Measurements from ENCODE around the gene ABLIM2. TPM values are rescaled to one million over a fixed set of nuclear protein-coding genes. Genes with fewer than 3 reads are reported as not detected.

ABLIM2 gene
- total and polyA plus RNA-seq, 10 of the 15 experiments (the other 5 are each of a cell fraction or from before 2014, with no cell fraction given): 0.03 to 0.15 (median 0.05) TPM; not detected in 7

- Histone ChIP-seq H3K9me3 (replicated peaks; ENCODE audit: control insufficient read depth, insufficient read depth, low read length) (no peaks in the 10 kb centered on the region), H3K27me3 (replicated peaks in 1 of 2; ENCODE audit: control insufficient read depth in 2 of 2, insufficient read depth in 2 of 2, low read length in 1 of 2) (no peaks in the 10 kb centered on the region), H3K79me2 (ENCODE audit: control insufficient read depth, insufficient read depth, low read length) (no peaks in the 10 kb centered on the region), H3K27ac (ENCODE audit: control insufficient read depth, insufficient read depth) (no peak overlapping the region), H3K4me2 (ENCODE audit: control insufficient read depth, insufficient read depth) (no peak overlapping the region), H3K36me3 (ENCODE audit: control insufficient read depth in 2 of 2, insufficient read depth in 2 of 2, low read length in 1 of 2) (no peaks in the 10 kb centered on the region), H4K20me1 (ENCODE audit: control insufficient read depth, insufficient read depth) (no peaks in the 10 kb centered on the region), H3K4me3 (no peak overlapping the region), H3K9ac (ENCODE audit: control insufficient read depth, insufficient read depth, low read length) (no peak overlapping the region), H2AFZ (ENCODE audit: control insufficient read depth, low read depth, low read length) (no peak overlapping the region), H3K4me1 (ENCODE audit: control insufficient read depth, insufficient read depth, low read length) (no peaks in the 10 kb centered on the region)
- in situ Hi-C loops (cut with MboI) (no loop called here), intact Hi-C loops (cut with micrococcal nuclease; ENCODE audit: unreplicated experiment) (no loop called here)
- WGBS (ENCODE audit: insufficient coverage, insufficient replicate concordance, low lambda C conversion rate, missing lambda C conversion rate): 49% methylated on average over 7 of the region's 7 CpGs
- ChIA-PET RAD21 (ENCODE audit: unreplicated experiment) (no interaction called here), CTCF (no interaction called here), SMC1A (ENCODE audit: uncharacterized antibody, unreplicated experiment) (no interaction called here), POLR2A (no interaction called here)
- BruUV-seq (replicated peaks): no TSS peak
- FAIRE-seq: no peak
- ATAC-seq: no peak
- no peak for DNase-seq (ENCODE audit: low read depth, low spot score)
- TF ChIP-seq YBX1 (IDR thresholded peaks at IDR 0.05) (no peak), USF2 (IDR thresholded peaks at IDR 0.05; ENCODE audit: borderline replicate concordance, low read depth, low read length) (no peak), SIN3A (IDR thresholded peaks at IDR 0.05; ENCODE audit: low read depth, low read length) (no peak), WRNIP1 (IDR thresholded peaks at IDR 0.05; ENCODE audit: borderline replicate concordance, low read depth, low read length) (no peak), ATF7 (IDR thresholded peaks at IDR 0.05; ENCODE audit: low read depth) (no peak), TCF3 (IDR thresholded peaks at IDR 0.05; ENCODE audit: borderline replicate concordance, insufficient read depth, low read depth, low read length) (no peak), RELB (IDR thresholded peaks at IDR 0.05; ENCODE audit: low read depth) (no peak), ATF2 (IDR thresholded peaks at IDR 0.05; ENCODE audit: low read length) (no peak), SMAD5 (IDR thresholded peaks at IDR 0.05; ENCODE audit: low read depth) (no peak), NR2C1 (IDR thresholded peaks at IDR 0.05) (no peak), IKZF2 (IDR thresholded peaks at IDR 0.05) (no peak), ATF3 (IDR thresholded peaks at IDR 0.05; ENCODE audit: borderline replicate concordance, extremely low read depth, low read depth, low read length) (no peak), RUNX3 (IDR thresholded peaks at IDR 0.05; ENCODE audit: low read length) (no peak)
These were observed 23.2 kb upstream of the ABLIM2 start for GRCh38 chr4:8181844-8182243.
